ELF-1 (cell line): Measurements from ENCODE around the gene PSRC1.

Source experiments
- DNase-seq: peaks from one replicate; pipeline ENCODE4 v3.0.0-alpha.2; 2016; ENCODE audit warnings: low read depth, low spot score

Gene PSRC1

DNA sequence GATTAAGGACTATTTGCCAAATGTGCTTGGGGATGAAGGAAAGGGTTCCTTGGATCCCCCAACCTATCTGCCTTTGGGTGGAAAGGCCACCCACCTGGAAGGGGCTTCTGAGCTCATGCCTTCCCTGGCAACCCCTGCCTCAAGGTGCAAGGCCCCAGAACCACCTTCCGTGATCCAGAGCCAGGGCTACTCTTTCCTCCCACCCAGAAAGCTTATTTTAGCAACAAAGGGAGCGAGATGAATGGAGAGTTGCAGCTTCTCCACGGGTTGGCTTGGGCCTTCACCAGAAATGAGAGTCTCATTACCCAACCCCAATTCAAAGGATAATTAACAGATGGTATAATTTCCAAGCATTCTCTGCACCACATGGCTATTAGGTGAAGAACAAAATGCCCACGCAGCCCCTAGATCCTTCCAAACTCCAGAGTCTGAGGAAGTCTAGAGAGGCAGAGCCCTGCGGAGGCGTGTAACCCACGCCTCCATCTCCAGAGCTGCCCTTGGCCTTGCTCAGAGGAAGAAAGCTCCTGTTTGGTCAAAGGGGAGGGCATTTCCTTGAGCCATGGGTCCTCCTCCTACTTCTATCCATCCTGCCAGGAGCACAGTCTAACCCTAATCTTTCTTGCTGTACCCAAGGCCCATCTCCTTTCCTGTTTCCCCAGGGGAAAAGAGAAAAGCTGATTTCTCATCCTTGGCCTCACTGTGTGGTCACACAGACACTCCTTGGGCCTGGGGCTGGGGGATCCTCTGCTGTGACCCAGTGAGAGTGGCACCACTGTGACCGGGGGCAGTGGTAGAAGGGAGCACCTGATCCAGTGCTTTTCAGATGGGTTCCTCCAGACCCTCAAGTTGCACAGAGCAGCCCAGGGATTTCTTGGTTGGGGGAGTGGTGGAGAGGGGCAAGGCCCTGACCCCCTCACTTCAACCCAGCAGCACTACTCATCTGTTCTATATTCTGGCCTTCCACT lies 35.3 kb downstream of the PSRC1 start:
- DNase-seq, result no peak

DNA sequence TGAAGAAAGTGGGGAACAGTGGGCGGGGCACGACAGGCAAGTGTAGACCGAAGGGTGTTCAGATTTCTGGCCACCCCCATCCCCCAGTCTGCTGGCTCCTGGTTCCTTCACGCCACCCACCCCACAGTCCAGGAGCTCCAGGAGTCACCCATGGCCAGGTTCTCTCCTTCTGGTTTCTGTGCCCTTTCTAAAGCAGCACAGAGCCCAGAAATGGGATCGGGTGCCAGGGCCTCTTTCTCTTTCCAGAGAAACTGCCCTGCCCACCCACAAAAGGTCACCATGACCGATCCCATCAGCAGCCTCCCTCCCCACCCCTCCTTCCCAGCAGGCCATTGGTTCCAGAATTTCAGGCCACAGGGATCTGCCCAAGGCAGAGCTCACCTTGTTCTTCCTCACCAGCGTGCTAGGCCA lies 36.8 kb downstream of the PSRC1 start:
- no peak for DNase-seq

DNA sequence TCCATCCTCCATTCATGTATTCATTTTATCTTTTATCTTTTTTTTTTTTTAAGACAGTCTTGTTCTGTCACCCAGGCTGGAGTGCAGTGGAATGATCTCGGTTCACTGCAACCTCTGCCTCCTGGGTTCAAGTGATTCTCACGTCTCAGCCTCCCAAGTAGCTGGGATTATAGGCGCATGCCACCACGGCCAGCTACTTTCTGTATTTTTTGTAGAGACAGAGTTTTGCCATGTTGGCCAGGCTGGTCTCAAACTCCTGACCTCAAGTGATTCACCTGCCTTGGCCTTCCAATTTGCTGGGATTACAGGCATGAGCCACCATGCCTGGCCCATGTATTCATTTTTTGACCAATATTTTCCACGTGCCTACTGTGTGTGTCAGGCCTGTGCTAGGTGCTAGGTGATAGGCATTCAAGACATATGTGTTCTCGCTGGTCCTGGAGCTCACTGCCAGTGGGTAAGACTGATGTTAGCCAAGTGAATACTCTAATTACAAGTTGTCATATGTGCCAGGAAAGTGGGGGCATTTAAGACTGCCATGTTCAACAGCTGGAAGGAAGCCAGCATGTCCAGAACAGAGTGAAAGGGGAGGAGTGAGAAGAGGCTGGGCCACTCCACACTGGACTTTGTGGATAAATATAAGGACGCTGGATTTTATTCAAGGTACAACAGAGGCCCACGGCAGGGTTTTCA lies 38.9 kb downstream of the PSRC1 start:
- DNase-seq, result no peak

DNA sequence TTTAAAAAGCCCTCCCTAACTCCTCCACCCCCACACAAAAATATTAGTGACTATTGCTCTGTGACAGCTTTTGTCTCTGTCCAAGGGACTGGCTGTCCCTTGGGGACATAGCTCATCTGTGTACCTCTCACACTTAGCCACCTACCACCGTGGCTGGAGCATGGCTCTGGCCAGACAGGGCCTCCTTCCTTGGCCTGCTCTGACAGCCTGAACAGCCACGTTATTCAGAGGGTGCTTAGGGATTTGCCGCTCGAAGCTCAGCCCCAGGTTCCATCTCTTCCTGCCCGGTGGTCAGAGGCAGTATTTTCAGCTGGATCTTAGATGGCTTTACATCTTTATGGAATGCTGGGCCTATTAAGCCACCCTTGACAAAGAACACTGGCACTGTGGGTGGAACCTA lies 39.7 kb downstream of the PSRC1 start:
- DNase-seq, result no peak

DNA sequence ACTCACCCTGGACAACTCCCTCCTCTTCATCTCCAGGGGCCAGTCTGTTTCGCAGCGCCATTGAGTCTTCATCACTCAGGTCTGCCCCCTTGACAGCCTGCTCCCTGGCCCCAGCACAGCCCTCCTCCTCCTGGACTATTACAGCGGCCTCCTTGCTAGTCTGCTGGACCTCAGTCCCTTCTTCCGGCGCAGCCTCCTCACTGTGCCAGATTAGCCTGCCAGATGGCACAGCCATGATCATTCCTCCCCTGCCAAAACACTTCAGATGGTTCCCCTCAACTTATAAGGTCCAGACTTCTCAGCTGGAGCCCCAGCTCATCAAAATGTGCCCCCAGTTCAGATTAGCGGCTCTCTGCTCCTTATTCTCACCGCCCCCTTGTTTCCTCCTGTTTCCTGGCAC lies 40.6 kb downstream of the PSRC1 start:
- no peak for DNase-seq

DNA sequence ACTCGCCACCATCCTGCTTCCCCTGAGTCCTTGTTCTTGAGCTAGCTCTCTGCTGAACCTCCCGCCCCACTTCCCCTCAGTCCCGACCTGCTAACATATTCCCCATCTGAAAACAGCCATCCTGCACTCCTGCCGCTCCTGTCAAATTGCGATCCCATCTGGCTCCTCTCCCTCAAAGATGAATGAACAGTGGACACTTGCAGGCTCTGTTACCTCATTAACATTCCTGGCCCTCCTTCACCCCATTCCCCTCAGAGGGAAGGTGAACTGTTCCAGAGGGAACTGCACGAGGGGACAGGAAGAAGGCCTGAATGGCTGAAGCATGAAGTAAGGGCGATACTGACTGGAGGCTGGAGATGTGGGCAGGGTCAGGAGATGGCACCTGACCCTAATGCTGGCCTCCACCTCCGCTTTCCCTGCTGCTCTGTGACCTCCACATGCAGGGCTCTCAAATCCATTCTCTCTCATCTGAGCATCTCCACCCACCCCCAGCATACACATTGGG lies 41.1 kb downstream of the PSRC1 start:
- DNase-seq, result no peak

DNA sequence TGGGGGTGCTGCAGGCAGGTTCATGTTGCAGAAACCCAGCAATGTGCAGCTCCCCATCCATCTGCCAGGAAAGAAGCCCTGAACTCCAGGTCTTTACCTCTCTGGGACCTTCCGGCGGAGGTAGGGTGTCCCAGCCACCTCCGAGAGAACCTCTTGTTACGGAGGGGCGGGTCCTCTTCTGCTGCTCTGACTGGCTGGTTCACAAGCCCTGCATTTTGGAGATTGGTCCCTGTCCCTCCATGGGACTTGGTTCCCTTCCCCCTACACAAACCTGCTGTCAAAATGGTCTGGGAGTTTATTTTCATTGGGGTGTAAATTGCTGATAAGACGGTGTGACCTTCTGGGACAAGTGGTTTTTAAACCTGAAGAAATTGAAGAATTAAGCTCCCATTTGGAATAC lies 41.6 kb downstream of the PSRC1 start:
- DNase-seq, result peak; percentile 42

DNA sequence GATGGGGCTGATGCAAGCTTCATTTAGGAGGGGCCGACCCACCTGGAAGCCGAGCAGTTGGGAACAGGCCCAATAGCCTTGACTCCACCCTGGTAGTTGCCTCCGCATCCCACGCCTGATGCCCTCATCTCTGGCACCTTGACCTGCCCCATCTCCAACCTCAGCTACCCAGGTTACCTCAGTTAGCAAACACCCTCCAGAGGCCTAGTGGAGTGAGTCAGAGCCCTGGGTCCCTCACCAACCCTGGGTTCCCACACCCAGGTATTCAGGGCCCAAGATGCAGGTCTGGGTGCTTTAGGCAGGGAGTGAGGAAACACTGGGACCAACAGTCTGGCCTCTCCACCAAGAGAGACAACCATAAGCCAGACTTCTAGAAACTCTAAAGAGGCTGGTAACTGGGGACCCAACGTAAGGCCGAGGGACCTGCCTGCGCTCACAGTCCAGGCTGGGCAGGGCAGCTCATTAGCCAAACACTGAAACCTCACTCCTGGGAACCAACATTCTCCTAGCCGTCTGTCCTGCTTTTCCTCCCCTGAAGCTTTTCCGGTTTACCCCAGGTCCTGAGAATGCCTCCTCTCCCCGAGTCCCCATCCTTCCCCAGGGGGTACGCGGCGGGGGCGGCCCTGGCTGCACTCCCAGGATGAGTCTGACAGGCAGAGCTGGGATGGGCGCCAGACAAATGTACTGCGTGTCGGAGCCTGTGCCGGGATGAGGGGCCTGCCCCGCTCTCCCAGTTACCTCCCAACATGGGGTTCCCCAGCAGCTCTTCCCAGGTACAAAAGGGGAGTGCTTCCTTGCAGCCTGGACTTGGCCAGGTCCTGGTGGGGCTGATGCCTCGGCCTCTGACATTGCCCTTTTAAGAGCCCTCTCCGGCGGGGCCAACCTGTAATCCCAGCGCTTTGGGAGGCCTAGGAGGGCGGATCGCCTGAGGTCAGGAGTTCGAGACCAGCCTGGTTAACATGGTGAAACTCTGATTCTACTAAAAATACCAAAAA lies 42.5 kb downstream of the PSRC1 start:
- DNase-seq, result peak; percentile 55

DNA sequence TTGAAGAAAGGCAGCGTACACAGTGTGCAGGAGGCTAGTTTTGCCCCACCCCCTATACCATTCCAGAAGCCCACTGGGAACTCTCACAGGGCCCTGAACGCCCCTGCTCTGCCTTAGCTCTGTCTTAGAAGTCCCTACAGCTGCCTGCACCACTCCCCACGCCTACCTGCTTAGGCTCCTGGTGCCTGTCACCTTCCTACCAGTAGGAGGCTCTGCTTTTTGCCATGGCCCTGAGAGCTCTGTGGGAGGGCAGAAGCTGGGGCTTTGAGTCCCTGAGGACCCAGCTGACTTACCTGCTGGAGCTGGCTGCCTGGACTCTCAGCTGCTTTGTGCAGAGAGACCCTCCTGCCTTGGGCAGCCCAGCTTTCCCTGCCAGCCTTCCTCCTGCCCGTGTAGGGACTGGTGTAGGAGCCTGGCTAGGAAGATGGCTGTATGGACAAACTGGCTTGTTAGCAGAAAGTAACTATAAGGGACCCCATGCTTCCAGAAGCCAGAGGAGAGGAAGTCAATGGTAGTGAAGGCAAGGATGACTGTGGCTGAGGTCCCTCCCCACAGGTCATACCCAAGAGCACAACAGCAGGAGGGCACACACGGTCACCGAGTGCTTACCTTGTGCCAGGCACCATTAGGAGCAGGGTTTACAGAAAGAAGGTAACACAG lies 43.4 kb downstream of the PSRC1 start:
- peak; percentile 83 for DNase-seq

DNA sequence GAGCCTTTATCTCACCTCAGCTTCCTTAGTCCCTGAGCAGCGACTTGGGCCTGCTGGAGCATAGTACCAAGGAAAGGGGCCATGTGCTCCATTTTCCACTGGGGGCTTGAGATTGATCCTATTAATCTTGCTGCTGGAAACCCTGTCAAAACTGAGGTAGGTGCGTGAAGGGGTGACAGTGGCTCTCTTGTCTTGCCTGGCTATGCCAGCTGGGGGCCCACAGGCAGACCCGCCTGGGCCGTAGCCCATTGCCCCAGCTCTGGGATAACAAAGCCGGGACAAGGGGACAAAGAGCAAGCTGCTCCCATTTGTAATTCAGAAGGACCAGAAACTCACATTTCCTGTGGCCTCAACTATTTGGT lies 43.9 kb downstream of the PSRC1 start:
- no peak for DNase-seq

DNA sequence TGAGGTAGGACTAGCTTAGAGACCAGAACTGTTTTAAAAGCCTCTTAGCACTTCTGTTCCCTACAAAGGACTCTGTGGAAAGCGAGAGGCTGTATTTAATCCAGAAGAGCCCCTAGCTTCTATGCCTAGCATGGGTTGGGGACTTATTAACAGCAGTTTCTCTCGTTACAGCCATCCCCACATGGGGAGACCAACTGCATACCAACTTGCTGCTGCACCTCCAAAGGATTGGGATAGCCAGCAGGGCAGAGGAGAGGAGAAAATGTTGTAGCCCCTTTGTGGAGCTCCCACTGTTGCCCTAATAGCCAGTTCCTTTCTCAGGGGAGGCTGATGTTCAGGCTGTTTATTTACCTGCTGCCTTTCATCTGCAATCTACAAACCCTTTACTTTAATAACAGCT lies 44.6 kb downstream of the PSRC1 start:
- DNase-seq, result no peak

DNA sequence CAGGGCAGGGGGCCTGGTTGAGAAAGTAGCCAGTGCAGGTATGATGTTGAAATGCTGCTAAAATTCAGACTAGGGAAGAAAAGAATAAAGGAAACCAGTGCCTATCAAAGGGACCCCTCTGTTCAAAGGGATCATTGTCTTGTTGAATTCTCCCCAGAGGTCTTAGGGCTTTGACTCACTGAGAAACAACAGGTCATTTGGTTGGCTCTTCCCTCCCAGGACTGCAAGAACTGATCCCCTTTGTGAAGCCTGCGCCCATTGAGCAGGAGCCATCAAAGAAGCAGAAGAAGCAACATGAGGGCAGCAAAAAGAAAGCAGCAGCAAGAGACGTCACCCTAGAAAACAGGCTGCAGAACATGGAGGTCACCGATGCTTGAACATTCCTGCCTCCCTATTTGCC lies 45.4 kb downstream of the PSRC1 start:
- DNase-seq, result no peak

DNA sequence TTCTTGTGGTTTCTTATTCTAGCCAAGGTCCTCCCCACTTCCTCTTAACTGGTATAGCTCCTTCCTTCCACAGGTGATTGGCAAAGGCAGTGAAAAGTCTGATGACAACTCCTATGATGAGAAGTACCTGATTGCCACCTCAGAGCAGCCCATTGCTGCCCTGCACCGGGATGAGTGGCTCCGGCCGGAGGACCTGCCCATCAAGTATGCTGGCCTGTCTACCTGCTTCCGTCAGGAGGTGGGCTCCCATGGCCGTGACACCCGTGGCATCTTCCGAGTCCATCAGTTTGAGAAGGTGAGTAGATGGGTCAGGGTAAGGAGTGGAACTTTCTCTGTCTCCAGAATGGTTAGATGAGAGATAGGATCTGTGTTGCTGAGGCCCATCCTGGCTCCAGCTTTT lies 47.8 kb downstream of the PSRC1 start:
- no peak for DNase-seq

DNA sequence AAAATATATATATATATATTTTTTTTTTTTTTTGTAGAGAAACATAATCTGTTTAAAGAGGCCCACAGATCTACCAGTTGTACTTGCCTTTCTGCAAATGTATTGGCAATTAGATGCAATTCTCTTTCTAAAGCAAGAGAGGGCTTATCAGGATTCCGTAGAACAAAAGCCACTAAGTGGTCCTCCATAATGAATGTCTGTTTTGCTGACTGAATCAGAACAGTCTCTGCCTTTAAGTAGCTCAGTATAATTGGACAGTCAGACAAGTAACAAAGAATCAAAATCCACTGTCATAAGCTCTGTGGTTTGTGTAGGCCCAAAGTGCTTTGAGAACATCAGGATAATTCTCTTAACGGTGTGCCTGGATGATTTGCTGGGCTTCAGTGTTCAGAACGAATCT lies 51.9 kb downstream of the PSRC1 start:
- DNase-seq, result no peak
